ENCODE measurements around the gene DSCAML1.

The DSCAML1 gene

DNA sequence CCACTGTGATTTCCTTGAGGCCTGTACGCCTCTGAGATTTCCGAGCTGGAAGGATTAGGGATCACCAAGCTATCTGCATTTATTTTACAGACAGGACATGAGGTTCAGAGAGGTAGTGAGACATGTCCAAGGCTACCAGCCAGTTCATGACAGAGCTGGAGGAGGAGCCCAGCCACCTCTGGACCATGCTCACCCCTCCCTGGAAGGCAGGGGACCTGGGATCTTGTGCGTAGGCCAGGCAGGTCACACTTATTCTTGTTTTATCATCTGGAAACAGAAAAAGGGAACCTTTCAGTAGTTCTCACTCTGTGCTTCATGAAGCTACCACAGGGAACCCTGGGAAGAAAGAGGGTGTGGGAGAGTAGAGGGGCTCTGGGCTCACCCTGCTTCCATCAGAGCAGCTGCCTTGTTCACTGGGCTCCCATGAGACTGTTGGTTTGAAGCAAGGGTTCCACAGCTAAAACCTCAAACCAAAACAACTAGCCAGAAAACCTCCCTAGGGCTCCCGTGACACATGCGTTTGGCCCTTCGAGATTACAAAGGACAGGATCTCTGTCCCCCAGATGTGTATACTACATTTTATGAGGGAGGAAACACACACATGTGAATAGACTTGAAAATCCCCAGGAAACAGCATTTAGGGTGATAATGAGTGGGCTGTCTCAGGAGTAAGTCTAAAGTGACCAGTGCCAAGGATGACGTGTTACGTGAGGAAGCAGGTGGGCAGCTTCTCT lies 106.4 kb downstream of the DSCAML1 start:
- DNase-seq (ENCODE audit: low read depth in 2 of 2): no peak

DNA sequence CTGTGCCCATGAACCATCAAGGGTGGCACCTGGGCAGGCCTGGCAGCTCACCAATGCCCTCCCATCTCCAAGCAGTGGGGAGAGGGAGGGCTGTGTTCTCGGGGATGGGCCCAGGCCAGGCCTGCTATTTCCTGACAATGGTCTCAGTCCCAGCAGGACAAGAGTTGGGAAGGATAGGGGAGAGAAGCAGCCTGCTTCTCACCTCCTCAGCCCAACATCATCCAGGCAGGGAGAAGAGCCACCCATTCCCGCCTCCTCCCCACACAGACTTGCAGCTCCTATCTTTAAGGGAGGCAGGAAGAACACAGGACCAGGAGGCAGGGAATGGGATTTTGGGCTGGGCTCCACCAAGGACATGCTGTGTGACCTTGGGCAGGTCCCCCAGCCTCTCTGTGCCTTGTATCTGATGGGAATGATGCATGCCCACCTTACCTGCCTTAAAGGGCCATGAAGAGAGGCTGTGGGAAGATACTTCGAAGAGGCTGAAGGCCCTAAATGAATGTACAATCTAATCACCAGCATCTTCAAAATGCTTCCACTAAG lies 108.7 kb downstream of the DSCAML1 start:
- no peak for DNase-seq (ENCODE audit: low read depth in 2 of 2)

DNA sequence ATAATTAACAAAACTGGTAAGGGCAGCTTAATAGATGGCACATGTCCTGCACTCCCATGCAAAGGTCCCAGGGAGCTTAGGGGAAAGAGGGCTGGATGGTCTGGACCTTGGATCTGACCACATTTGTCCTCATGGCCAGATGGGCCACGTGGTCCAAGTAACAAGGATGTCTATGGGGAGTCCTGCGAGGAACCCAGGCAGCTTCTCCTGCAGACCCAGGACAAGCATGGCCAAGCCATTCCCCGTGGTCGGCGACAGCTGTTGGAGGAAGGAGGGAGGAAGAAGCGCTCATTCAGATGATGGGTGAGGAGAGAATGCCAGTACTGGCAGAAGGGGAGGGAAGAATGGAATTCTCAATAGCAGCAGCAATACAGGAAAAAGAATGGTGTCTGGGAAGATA lies 109.2 kb downstream of the DSCAML1 start:
- no peak for DNase-seq (ENCODE audit: low read depth in 2 of 2)

DNA sequence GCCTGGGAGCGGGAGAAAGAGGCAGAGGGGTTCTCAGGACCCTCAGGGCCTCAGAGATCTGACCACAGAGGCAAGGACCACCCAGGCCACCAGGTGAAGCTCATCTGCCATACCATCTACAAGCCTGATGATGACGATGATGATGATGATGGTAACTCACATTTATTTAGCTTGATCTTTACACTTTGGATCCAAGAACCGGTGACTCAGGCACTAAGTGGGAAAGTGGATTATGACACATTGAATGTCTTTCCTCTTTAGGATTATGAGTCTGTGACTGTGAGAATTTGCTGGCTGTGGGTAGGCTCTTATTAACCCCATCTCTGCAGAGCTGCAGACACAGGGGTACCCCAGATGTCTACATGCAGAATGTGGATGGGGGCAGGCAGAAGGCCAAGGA lies 110.3 kb downstream of the DSCAML1 start:
- DNase-seq (ENCODE audit: low read depth in 2 of 2): no peak

DNA sequence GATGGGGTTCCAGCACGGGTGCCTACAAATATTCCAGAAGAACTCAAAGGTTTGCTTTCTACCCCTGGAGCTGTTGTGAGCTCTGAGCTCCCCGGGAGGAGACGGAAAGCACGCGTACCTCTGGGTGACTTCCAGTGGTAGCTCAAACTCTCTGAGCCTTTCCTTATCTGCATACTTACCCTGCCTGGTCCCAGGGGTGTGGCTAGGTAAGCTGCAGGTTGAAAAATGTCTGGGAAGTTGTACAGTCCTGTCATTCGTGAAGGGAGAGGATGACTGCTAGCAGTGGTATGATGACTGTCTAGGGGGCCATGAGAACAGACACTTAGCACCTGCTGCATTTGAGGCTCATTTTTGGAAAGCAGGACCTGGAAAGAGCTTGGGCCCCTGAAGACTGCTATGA lies 111.5 kb downstream of the DSCAML1 start:
- no peak for DNase-seq (ENCODE audit: low read depth in 2 of 2)

DNA sequence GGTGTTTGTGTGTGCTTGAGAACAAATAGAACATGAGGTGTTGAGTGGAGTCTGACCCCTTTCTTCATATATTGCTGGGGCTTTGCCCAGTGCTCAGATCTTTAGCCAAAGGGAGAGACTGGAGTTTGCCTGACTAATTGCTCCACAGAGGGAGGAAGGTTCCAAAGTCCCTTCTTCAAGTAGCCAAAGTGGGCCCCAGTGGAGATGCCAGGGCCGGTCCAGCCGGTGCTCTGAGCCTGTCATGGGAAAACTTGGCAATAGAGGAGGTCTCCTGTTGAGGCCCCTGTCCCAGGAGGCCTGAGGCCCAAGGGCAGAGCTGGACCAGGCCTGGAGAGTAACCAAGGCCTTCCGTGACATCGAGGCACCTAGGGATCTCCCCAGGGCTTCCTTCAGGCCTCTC lies 112.3 kb downstream of the DSCAML1 start:
- DNase-seq (ENCODE audit: low read depth in 2 of 2): no peak

DNA sequence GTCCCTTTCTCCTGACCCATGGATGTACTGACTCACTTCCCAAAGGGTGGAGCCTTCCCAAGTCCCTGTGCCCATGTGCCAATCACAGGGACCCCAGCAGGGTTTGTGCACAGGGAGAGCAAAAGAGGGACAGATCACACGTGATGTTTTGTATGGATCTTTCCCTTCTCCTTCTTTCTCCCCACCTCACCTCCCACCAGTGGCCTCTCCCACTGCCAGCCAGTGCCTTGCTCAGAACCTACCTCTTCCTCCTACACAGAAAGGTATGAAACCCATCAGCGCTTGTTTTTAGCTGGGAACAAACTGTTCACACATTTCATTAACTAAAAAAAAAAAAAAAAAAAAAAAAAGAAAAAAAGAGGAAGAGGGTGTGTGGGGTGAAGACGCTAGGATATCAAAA lies 112.9 kb downstream of the DSCAML1 start:
- no peak for DNase-seq (ENCODE audit: low read depth in 2 of 2)

DNA sequence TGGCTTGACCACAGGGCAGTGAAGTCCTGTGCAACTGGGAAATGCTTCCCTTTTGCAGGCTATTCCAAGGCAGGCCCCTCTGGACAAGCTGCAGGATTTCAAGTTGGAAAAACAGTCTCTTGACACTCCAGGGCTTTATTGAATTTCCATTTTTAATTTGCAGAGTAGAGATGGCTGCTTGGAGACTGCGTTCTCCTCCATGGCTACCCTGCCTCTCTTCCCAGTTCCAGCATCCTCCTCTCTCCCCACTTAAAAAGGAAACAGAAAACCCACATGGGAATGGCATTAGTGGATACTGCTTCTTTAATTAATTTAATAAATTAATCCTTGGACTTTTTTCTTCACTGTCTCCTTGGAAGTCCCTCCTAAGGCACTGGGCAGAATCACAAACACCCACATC lies 115.6 kb downstream of the DSCAML1 start:
- no peak for DNase-seq (ENCODE audit: low read depth in 2 of 2)

DNA sequence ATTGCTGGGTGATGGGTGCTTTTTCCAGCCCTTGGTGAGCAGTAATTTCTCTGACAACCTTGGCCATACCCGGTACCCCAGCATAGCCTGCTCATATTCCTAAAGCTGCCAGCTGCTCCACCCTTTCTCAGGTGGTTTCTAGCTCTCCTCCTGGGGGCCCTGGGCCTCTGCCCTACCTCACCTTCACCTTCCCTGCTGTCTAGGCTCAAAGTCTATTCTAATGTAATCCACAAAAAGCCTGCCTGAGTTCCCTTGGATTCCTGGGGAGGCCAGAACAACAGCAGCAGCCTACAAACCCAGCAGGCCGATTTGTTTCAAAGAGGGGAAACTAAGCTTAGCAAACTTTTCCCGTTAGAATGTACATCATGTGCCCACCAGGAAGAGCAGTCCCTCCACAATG lies 117.6 kb downstream of the DSCAML1 start:
- no peak for DNase-seq (ENCODE audit: low read depth in 2 of 2)

DNA sequence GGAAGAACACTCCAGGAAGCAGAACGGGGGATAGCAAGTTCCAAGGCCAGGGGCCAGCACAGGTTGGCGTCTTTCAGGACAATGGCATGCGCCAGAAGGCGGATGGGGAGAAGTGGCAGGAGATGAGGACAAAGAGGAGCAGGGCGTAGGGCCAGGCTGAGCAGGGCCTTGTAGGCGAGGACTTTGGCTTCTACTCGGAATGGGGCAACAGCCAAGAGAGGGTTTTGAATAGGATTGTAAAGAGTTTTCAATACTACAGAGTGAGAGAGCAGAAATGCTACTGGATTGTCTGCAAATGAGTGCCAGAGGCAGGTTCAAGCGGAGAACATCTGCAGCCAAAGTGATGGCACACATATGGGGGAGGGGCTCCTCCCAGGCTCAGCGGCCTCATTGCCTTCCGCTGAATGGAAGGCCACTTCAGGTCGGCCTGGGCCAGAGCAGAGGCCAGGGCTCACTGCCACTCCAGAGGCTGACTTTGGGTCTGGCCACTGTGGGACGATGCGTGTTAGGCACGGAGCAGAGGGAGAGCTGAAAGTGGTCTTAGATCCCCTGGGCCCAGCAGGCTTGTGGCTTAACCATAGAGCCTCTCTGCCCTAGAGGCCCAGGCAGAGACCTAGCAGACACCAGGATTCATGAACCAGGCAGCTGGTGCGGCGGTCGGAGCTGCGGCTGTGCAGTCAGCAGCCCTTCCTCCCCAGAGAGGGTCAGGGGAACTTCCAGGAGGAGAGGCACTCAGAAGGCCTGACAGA lies 118.2 kb downstream of the DSCAML1 start:
- no peak for DNase-seq (ENCODE audit: low read depth in 2 of 2)

DNA sequence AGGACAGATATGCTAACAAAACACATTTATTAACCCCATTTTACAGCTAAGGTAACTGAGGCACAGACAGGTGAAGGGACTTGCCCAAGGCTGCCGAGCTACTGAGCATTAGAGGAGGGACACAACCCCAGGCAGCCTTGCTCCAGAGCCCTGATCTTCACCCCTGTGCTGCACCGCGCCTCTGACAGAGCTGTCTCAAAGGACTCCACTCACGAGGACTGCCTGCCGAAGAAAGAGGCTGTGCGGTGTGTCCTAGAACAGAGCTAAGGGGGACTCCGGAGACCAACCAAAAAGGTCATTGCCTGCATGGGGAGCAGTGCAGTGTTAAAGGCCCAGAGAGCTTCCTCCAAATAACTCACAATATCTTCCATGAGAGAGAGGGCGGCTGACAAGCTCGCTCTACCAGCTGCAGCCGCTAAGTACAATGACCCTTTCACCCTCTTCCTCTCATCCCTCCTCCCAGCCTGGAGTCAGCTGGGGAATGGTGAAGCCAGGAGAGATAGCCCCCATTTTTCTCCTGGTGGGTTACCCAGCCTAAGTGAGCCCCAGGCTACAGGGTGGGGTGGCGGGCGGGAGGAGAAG lies 119.2 kb downstream of the DSCAML1 start:
- no peak for DNase-seq (ENCODE audit: low read depth in 2 of 2)

DNA sequence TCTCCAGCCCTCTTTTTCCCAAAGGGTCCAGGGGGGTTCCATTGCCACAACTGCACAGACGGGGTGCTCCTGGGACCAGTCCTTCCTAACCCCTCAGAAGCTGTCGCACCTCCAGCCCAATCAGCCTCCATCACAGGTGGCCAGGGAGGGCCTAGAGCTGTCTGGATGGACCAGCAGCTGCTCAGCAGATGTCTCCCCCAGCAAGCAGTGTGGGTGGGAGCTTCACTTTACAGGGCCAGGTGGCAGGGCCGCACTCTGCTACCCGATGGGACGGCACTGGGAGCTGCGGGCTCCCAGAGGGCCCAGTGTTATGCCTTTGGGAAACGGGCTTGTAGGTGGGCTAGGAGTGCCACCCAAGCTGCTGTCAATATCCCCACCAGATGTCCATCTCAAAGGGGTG lies 120.5 kb downstream of the DSCAML1 start:
- no peak for DNase-seq (ENCODE audit: low read depth in 2 of 2)

DNA sequence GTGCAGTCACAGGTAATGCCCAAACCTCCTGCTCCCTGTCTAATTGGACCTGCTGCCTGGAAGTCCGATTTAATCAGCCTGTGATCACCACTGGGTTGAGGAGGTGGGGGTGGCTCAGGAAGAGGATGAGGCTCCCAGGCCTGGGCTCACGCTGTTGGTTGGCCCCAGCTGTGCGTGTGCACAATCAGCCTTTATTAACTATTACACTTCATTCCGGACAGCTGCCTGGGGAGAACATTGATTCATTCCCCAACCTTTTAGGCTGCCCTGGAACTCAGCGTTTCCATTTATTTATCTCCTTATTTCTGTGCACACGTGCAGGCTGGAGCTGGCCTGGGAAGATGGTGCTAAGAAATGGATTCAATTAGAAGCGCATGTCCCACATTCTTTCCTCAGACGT lies 123.4 kb downstream of the DSCAML1 start:
- no peak for DNase-seq (ENCODE audit: low read depth in 2 of 2)

DNA sequence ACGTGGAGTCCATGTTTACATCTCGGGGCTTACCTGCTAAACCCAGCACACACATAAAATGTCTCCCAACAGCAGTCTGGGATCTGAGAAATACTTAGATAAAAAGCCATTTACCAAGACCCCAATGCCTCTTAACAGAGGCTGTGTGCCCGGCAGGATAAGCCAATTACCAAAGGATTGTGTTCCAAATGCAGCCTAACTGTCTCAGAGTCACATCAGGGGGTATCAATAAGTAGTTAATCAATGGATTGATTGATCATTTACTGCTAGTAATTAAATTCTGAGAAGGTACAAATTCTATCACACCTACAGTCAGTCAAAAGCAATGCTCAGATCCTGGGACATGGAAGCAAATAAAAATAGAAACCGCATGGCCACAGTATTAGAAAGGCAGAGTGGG lies 125.6 kb downstream of the DSCAML1 start:
- DNase-seq (ENCODE audit: low read depth in 2 of 2): no peak

DNA sequence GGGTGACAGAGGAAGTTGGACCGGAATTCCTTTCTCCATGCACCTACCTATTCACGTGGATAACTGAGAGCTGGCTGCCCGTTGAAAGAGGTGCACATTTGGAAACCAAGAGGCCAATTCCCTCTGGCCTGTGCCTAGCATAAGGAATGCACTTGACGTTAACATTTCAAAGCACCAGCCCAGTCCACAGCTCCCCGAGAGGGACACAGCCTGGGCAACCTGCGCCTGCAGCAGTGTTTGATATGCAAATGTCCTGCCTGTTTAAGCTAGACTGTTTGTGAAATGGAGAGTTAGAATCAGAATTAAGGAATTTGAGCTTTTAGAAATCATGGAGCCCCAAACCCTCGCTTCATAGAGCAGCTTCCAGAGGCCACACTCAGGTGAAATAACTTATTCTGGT lies 126.1 kb downstream of the DSCAML1 start:
- DNase-seq (ENCODE audit: low read depth in 2 of 2): no peak

DNA sequence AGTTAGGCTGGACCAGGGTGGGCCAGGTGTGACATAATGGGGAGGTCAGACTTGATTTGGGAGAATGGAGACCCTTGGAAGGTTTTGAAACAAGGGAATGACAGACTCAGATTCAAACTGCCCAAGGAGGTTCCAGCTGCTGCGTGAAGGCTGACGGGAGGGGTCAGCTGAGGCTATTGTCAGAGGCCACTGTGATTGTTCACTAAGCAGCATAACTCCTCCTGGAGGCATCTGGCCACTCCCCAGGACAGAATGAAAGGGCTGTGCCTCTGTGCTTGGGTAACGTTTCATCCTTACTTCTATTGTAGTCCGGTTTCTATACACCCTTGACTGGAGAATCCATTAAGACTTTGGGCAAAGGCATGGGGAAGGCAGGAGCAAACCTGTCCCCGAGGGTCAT lies 126.6 kb downstream of the DSCAML1 start:
- no peak for DNase-seq (ENCODE audit: low read depth in 2 of 2)

DNA sequence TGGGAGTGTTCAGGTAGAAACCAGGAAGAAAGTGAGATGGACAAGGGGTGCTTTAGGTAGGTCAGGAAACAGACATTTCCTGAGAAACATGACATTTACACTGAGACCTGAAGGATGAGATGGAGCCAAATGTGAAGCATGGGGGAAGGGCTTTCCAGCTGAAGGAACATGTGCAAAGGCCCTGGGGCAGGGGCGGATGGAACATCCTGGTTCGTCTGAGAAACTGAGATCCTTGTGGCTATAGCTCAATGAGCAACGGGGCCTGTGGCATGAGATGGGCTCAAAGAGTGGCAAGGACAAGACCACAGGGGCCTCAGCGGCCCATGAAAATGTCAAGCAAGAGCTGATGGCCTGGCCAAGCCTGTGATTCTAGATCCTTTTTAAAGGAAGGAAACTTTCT lies 127.4 kb downstream of the DSCAML1 start:
- no peak for DNase-seq (ENCODE audit: low read depth in 2 of 2)

DNA sequence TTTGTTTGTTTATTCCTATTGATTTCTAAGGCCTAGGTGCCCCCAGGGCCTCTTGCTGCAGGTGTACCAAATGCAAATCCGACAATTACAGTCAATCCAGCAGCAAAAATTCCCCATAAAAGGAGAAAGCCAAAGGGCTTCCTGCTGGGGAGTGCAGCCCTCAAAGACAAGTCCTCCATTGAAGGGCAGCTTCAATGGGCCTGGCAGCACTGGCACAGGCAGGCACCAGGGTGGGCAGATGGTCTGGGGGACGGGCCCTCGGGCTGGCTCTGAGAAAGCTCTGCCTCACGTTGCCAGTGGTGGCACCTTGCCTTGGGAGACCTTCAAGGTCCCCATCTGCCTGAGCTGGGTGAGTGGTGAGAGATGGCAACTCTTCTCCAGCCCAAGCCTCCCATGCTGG lies 128.0 kb downstream of the DSCAML1 start:
- no peak for DNase-seq (ENCODE audit: low read depth in 2 of 2)

DNA sequence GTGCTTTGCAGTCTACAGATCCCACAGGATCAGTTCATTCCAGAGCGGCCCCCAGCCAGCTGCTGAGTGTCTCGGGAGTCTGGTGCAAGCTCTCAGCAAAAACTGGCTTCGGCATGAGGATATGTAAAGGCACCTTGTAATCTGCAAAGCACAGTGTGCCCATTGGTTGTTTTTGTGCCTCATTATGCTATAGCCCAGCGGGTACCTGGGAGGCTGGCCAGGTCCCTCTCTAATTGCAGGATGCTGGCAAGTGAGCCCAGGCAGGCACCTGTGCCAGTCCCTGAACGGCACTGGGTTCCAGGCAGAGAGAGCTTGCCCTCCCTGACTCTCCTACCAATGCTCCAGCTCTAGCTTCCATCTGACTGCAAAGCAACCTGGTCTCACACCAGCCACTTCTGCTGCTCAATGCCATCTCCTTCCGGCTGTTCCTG lies 128.7 kb downstream of the DSCAML1 start:
- no peak for DNase-seq (ENCODE audit: low read depth in 2 of 2)

DNA sequence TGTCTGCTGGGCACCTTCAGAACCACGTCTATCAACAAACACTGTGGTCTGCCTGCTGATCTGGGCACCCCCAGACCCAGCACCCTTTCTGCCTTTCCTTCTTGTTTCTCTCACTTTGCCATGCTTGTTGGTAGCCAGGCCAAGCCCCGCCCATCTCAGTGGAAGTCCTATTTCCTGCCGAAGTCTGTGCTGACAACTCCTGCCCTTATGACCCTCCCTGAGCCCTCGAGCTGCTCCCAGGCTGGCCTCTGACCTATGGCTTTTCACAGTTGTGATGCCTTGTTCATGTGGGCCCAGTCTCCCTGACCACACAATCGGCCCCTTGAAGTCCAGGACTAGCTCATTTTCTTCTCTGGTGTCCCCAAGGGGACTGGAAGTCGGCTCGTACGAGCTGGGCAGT lies 132.1 kb downstream of the DSCAML1 start:
- no peak for DNase-seq (ENCODE audit: low read depth in 2 of 2)

DNA sequence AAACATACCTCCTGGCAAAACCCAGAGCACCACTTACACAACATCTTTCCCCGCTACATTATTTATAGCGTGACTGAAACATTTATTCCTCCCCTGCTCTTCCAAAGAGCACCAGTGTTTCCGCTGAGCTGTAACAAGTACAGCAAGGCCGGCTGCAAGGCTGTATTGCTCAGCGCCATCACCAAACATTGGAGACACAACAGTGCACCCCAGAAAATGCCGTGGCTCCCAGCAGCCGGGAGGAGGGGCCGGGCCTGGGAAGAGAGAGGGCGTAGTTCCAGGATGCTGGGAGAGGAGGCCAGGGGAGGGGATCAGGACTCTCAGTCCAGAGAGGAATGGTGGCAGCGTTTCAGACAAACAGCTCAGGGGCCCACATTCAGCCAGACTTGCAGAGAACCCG lies 133.2 kb downstream of the DSCAML1 start:
- DNase-seq (ENCODE audit: low read depth in 2 of 2): no peak

DNA sequence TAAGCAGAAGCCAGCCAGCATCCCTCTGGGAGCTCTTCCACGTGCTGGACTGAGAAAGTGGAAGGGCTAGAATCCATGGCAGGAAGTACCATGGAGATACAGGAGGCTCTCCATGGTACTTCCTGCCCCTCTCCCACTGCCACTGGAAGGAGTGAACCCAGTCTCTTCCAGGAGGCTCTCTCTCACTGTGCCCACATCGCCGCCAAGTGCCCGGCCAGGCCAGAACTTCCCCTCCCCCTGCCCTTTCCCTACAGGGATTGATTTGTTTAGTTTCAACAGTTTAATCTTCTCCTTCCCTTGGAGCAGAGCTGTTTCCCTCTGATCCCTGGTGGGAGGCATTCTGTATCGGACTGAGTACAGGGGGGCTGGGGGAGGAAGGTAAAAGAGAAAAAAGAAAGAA lies 133.6 kb downstream of the DSCAML1 start:
- no peak for DNase-seq (ENCODE audit: low read depth in 2 of 2)

Data from stimulated activated CD8-positive, alpha-beta memory T cell treated with anti-CD3 and anti-CD28 coated beads, Interleukin-15, amount 100 ng/mL, for 48 hours (primary cell).